ENCODE results near the gene DHODH.

DHODH gene

DNA sequence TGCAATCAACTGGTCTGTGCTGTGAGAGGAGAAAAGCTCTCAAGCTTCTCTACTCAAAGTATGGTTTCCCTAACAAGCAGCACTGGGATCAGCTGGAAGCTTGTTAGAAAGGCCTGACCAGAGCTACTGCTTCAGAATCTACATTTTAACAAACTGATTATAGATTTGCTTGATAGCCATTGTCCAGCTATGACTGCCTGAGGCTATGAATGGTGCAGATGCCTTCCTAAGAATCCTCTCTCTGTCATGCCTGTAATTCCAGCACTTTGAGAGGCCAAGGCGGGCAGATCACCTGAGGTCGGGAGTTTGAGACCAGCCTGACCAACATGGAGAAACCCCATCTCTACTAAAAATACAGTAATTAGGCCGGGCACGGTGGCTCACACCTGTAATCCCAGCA is 37.0 kb upstream of the DHODH start:
- no peak for DNase-seq (ENCODE audit: low read depth)
- TF ChIP-seq, protein P1, sequence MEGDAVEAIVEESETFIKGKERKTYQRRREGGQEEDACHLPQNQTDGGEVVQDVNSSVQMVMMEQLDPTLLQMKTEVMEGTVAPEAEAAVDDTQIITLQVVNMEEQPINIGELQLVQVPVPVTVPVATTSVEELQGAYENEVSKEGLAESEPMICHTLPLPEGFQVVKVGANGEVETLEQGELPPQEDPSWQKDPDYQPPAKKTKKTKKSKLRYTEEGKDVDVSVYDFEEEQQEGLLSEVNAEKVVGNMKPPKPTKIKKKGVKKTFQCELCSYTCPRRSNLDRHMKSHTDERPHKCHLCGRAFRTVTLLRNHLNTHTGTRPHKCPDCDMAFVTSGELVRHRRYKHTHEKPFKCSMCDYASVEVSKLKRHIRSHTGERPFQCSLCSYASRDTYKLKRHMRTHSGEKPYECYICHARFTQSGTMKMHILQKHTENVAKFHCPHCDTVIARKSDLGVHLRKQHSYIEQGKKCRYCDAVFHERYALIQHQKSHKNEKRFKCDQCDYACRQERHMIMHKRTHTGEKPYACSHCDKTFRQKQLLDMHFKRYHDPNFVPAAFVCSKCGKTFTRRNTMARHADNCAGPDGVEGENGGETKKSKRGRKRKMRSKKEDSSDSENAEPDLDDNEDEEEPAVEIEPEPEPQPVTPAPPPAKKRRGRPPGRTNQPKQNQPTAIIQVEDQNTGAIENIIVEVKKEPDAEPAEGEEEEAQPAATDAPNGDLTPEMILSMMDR (IDR thresholded peaks at IDR 0.05; ENCODE audit: control insufficient read depth, extremely low read depth, insufficient read depth), result no peak

DNA sequence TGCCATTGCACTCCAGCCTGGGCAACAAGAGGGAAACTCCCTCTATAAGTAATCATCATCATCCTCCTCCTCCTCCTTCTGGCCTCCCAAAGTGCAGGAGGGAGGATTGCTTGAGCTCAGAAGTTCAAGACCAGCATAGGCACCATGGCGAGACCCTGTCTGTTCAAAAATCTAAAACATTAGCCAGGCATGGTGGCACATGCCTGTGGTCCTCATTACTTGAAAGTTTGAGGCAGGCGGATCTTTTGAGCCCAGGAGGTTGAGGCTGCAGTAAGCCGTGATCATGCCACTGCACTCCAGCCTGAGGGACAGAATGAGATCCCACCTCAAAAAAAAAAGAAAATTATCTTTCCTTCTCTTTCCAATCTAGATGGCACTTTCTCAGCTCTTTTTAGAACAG is 36.2 kb upstream of the DHODH start:
- no peak for DNase-seq (ENCODE audit: low read depth)
- TF ChIP-seq, protein P1 (IDR thresholded peaks at IDR 0.05; ENCODE audit: control insufficient read depth, extremely low read depth, insufficient read depth), result no peak

More for the DNA sequence above, 37.0 kb upstream of the DHODH start:
- H3K4me3 ChIP-seq (ENCODE audit: low read depth, low read length), result no peak overlapping the region

DNA sequence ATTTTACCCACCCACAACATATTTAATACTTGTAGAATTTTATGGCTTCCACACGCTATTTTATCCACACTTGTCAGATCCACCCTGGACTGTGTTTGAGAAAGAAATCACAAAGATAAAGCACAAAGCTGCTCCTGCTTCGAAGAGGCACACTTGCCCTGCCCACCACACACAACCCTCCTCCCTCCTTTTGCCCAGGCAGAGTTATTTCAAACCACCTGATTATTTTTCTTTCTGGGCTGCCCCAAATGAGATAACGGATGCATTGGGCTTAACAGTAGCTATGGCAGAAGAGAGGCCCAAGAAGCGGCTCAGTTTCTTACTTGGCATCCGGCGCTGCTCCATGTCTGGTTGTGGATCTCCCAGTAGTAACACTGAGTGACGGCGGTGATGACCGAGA is 35.5 kb upstream of the DHODH start:
- no peak for DNase-seq (ENCODE audit: low read depth)
- H3K4me3 ChIP-seq (ENCODE audit: low read depth, low read length), result no peak overlapping the region
- TF ChIP-seq, protein P1 (IDR thresholded peaks at IDR 0.05; ENCODE audit: control insufficient read depth, extremely low read depth, insufficient read depth), result no peak

More for the DNA sequence above, 36.2 kb upstream of the DHODH start:
- H3K4me3 ChIP-seq (ENCODE audit: low read depth, low read length), result no peak overlapping the region

DNA sequence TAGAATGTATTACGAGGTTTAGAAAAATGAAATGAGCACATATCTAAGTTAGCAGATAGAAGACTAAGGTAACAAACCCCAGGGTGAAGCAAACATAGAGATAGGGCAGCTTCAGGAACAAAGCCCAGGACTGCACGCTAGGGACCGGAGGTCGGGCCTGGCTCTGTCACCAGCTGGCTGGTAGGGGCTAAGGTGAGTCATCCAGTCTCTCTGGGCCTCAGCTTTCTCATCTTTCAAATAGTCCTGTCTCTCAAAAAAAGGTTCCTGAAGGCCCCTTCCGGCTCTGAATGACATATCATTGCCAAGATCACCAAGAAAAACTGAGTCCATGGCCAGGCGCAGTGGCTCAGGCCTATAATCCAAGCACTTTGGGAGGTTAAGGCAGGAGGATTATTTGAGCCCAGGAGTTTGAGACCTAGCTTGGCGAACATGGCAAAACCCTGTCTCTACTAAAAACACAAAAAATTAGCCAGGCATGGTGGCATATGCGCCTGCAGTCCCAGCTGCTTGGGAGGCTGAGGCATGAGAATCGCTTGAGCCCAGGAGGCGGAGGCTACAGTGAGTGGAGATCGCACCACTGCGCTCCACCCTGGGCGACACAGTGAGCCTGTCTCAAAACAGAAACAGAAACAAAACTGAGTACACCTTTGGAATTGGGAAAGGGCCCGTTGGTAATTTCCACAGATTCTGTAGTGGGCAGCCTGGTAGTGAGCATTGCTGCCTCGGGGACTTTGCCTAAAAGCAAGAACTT is 34.3 kb upstream of the DHODH start:
- no peak overlapping the region for H3K4me3 ChIP-seq (ENCODE audit: low read depth, low read length)
- no peak for DNase-seq (ENCODE audit: low read depth)
- TF ChIP-seq, protein P1 (IDR thresholded peaks at IDR 0.05; ENCODE audit: control insufficient read depth, extremely low read depth, insufficient read depth), result no peak

DNA sequence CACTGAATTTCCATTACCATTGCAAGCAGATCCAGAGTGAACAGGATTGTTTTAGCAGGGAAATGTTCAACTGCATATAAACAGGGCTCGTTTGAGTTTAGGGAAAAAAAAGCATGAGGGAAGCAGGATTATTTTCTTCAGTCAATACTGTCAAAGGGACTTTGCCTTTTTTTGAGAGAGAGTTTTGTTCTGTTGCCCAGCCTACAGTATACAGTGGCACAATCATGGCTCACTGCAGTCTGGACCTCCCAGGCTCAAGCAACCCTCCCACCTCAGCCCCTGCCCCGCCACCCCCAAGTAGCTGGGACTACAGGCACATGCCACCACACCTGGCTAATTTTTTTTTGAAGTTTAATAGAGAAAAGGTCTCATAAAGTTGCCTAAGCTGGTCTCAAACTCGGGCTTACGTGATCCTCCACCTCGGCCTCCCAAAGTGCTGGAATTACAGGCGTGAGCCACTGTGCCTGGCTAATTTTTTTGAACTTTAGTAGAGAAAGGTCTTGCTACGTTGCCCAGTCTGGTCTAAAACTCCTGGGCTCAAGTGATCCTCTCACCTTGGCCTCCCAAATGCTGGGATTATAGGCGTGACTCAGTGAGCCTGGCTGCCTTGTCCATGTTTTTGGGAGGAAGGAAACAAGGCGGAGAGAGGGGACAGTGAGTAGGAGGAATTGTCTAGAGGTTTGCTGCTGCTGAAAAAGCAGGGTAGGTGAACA is 23.1 kb upstream of the DHODH start:
- no peak for DNase-seq (ENCODE audit: low read depth)
- H3K4me3 ChIP-seq (ENCODE audit: low read depth, low read length), result no peak overlapping the region
- TF ChIP-seq, protein P1 (IDR thresholded peaks at IDR 0.05; ENCODE audit: control insufficient read depth, extremely low read depth, insufficient read depth), result no peak

DNA sequence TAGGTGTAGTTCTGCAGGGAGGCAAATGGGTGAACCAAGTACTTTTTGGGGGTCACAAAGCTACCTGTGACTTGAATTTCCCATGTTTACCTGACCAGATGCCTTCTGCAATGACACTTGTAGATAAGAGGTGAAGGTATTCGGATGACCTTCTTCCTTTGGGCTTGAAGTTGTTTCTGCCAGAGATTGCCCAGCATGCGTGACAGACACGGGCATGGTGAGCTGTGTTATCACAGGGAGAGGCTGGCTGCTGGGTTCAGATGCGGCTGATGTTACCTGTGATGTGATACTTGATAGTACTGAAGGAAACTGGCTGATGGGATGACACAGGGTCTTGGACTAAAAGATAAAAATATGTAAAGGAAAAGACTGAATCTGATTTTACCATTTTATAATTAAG is 22.4 kb upstream of the DHODH start:
- DNase-seq (ENCODE audit: low read depth), result no peak
- no peak overlapping the region for H3K4me3 ChIP-seq (ENCODE audit: low read depth, low read length)
- TF ChIP-seq, protein P1 (IDR thresholded peaks at IDR 0.05; ENCODE audit: control insufficient read depth, extremely low read depth, insufficient read depth), result no peak

Data from LNCaP clone FGC (cell line).